Measurements from ENCODE around the gene TASP1.

TASP1 gene

DNA sequence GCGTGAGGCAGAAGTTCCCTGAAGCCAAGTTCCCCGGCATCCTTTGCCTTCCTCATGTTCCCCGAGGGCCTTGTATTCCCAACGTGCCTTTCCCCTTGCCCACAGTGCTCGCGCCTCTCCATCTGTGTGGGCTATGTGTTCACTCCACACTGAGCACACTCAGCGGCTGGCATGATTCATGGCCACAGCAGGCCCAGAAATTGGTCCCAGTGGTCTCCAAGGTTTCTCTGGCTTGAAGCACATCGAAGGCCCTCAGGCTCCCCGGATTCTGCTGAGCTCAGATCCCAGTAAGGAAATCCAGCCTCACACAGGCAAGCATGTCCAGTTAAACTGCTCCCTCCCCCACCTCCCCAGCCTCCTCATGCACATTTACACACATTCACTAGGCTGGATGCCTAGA lies 294.1 kb downstream of the TASP1 start:
- TF ChIP-seq ZFX (IDR thresholded peaks at IDR 0.05; ENCODE audit: borderline replicate concordance): no peak
- no peak for TF ChIP-seq CTCF (IDR thresholded peaks at IDR 0.05)

GRCh38 chr20:13342469-13343242 lies 296.1 kb downstream of the TASP1 start:
- H3K27ac ChIP-seq: no peak overlapping the region
- no peak for TF ChIP-seq CTCF (IDR thresholded peaks at IDR 0.05)
- no peak for TF ChIP-seq ZFX (IDR thresholded peaks at IDR 0.05; ENCODE audit: borderline replicate concordance)

More for the DNA sequence above, 294.1 kb downstream of the TASP1 start:
- H3K27ac ChIP-seq: no peak overlapping the region

- no peak for TF ChIP-seq CTCF (IDR thresholded peaks at IDR 0.05)
- no peak for TF ChIP-seq ZFX (IDR thresholded peaks at IDR 0.05; ENCODE audit: borderline replicate concordance)
- H3K27ac ChIP-seq: no peak overlapping the region
Measured at GRCh38 chr20:13341737-13342393, 296.9 kb downstream of the TASP1 start.

- H3K27ac ChIP-seq: no peak overlapping the region
- TF ChIP-seq ZFX (IDR thresholded peaks at IDR 0.05; ENCODE audit: borderline replicate concordance) (no peak), CTCF (IDR thresholded peaks at IDR 0.05) (no peak)
Measured at GRCh38 chr20:13340088-13340487, 298.6 kb downstream of the TASP1 start.
